AG20443 (cell line): ENCODE measurements around the gene DNHD1.
"Not testable (repeated sequence)": the region's sequence is repeated elsewhere in the genome, so short reads cannot be mapped to it uniquely, and the experiment has no call there.

Source experiments
- DNase-seq: peaks from one replicate; pipeline ENCODE4 v3.0.0; 2012; ENCODE audit warnings: low spot score, mixed read lengths

DNHD1 gene

DNA sequence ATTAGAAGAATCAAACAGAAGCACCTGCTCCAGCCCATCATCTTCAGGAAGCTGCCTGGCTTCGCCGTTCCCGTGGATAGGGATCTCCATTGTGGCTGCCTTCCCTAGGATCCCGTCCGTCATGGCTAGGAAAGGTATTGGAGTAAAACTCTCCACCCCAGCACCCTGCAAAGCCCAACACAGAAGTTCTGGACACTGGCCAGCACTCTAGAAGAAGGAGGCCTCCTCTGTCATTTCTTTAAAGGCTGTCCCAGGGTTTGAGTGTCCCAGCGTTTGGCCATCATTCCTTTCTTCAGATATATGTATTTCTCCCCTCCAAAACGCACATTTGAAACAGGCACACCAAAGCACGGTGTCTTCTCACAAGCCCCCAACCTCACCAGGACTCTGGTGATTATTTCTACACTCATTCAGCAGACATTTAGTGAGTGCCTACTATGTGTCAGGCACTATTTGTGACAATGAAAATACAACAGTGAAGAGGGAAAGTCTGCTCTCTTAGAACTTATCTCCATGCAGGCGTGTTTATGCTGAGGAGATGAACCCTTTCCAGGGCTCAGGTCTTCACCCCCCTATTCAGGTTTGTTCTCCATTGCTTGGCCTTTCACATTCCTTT is 16.7 kb upstream of the DNHD1 start:
- DNase-seq = no peak

DNA sequence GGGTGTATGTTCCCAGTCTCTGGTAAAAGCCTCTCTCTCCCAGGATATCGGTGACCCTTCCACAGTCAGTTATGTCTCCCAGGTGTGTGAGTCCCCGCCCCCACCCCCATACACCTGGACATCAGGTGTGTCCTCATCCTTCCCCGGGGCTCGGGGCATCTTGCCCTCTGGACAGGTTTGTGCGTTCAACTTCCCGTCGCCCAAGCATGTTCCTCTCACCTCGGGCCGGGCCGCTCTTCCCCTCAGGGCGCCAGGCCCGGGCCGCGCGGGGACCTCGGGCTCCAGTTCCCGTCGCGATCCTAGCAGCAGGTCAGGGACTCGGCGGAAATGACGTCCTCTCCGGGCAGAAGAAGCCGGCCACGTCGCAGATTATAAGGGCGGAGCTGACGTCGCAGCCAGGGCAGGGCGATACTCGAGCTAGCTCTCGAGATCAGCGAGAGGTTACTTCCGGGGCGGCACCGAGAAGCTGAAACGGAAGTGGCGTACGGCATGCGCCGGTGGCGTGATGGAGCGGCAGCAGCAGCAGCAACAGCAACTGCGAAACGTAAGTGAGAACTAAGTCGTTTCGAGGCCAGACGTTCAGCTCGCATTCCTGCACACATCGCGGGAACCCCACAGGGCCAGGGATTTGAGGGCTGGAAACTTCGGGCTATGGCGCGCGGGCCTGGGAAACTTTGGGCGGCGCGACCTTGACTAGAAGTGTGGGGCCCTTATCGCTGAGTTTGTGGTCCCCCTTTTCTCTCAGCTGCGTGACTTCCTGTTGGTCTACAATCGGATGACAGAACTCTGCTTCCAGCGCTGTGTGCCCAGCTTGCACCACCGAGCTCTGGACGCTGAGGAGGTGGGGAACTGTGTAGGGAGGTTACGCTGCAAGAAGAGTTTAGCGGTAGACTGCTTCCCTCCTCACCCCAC is 15.8 kb upstream of the DNHD1 start, which contains the start of the genes ARFIP2 and TIMM10B:
Gene ARFIP2 (minus strand): TSS at position 320 of the 912 bp plus-strand sequence. CDS start 910 bp downstream, outside the sequence.
Gene TIMM10B (plus strand): TSS at position 490 of the 912 bp plus-strand sequence. CDS start 16 bp downstream, at position 506.
- DNase-seq = peak; percentile 99

DNA sequence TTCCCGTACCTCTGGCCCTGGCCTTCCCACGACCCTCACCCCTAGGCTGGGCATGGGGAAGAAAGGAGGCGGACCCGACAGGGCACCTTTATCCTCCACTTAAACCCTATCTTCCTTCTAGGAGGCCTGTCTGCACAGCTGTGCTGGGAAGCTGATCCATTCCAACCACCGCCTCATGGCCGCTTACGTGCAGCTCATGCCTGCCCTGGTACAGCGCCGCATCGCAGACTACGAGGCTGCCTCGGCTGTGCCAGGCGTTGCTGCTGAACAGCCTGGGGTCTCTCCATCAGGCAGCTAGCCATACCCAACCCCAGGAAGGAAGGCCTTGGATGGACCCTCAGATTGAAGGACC is 15.2 kb upstream of the DNHD1 start:
- no peak for DNase-seq

DNA sequence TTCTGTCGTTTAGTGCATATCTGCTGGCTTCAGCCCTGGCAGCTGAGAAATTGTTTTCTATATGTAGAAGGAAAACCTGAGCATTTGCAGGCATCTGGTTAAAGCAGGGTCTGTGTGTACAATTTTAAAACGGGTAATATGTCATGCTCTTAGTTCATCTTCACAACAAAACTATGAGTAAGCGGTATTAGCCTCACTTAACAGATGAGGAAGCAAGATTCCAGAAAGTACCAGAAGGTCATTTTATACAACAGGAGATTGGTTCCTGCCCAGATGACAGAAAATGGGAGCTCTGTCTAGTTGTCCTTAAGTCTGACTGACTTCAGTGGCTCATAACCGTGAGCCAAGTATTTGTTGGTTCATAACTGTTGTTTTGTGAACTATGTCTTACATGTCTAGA is 14.6 kb upstream of the DNHD1 start:
- DNase-seq = no peak

DNA sequence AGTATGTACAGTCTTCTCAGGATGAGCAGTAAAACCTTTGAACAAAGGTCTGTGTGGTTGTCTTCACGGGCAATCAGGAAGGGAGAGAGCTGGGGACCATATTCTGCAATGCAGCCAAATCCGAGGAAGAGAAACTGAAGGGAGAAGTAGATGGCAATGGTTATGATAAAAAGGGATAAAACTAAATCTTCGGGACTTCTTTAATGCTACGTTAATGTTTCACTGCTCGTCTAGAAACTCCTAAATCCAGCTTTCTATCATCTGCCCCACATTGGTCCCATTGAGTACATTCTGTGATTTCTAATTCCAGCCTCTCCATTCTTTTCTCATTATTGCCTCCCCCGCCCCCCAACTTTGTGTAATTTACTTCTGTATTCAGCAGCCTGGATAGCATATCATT is 14.1 kb upstream of the DNHD1 start:
- DNase-seq = no peak

DNA sequence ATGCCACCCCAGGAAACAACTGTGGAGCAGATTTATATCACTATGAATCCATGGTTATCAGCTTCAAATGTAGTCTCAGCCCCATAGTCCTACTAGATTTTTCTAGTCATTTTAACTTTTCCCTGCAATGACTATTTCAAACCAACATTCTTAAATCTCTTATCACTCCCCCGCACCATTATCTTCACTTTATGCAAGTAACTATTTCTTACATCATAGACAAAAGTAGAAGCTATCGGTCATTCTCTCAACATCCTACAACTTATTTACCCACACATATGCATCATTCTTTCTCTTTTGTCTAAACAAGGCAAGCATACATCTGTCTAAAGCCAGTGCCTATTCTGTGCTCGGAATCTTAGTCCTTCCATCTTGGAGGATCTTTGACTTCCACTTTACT is 11.4 kb upstream of the DNHD1 start:
- no peak for DNase-seq

DNA sequence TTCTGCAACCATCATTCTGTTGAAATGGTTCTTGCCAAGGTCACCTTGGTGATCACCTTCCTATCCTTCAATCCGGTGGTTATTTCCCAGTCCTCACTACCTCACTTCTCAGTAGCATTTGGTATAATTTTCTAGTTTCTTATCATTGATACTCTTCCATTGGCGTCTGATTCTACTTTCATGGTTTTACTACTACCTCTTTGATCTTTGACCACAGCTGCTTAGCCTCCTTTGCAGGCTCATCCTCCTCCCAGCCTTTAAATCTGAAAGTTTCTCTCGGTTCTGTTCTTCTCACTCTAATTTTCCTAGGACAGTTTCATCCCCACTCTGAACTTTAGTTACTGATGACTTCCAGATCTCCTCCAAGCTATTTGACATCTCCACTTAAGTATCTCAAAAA is 10.8 kb upstream of the DNHD1 start:
- no peak for DNase-seq

DNA sequence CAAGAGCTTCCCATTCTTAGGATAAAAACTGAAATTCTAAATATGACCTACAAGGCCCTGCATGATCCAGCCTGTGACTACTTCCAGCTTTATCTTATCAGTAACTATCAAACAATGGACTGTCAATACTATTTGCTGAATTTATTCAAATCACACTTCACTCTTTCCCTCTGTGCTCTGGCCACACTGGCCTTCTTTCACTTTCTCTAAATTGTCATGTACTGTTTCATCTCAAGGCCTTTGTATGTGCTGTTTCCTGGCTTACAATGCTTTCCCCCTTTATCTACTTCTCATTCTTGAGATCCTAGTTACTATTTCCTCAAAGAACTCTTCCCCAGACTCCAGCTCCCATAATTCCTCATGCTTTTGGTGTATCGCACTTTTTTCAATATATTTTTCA is 10.1 kb upstream of the DNHD1 start:
- no peak for DNase-seq

DNA sequence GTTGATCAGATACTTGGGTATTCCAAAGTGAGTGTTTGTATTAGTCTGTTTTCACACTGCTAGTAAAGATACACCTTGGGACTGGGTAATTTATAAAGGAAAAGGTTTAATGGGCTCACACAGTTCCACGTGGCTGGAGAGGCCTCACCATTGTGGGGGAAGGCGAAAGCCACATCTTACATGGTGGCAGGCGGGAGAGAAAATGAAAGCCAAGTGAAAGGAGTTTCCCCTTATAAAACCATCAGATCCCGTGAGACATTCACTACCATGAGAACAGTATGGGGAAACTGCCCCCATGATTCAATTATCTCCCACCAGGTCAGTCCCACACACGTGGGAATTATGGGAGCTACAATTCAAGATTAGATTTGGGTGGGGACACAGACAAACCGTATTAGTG is 8.7 kb upstream of the DNHD1 start:
- DNase-seq = no peak

DNA sequence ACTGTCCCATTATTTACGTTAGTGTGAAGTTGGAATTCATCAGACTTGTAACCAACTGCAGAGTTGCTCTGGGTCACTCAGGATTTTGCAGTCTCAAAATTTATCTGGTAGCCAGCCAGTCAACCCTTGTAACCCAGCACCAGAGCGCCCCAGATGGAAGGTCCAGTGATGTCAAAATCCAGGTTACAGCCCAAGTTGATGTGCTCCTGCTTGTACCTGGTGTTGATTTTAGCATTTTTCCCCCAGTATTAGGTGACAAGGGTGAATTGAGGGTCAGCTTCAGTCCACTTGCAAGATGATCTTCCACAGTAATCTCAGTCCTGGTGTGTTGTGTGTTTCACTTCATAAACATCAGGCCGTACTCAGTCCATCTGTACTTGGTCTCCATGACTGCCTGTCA is 8.3 kb upstream of the DNHD1 start:
- no peak for DNase-seq

DNA sequence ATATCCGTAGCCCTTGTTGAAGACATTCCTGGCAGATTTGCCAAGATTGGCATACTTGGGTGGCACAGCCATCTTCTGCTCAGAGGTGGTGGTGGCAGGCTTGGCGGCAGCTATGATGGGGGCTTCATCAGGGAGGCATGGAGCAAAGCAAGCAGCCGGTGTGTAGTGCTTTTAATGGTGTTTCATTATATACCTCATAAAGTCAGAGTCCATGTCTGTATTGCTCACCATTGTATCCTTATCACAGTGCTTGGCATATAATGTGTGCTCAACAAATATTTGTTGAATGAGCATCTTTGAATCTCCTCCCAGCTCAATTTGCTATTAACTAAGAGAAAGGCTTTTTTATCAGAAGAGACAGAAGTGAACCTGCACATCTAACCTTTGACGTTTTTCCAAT is 7.8 kb upstream of the DNHD1 start:
- DNase-seq = no peak

DNA sequence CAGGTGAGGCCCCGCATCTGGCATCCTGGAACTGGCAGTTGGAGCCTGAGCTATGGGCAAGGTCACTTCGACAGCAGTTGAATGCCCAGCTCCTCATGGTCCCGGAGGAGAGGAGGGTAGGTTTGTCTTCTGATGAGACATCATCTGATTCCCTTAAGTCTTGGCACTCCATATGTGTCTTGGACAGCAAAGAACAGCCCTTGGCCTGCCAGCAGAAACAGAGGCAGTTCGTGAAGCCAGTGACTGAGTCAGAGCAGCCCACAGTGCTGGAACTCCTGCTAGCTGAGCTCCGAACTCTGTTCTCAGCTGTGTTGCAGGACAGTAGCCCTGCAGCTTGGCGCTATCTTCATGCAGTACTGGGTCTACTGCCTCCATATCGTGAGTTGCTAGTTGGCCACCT is 1.0 kb downstream of the DNHD1 start:
- DNase-seq = peak; percentile 86

DNA sequence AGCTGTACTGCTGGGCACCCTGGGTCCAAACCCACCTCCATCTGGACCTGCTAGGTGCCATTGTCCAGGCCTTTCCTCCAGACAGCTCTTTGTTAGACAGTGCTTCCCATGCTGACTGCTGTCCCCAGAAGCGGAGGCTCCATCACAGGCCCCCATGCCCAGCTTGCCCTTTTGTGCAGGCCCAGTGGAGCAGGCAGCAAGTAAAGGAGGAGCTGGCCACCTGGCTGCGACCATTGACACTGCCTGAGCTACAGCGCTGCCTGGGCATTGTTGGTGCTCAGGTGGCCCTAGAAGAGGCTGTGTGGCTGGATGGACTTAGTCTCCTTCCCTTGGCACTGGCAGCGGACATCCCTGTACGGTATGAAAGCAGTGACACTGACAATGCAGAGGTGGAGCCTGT is 1.5 kb downstream of the DNHD1 start:
- DNase-seq = no peak

DNA sequence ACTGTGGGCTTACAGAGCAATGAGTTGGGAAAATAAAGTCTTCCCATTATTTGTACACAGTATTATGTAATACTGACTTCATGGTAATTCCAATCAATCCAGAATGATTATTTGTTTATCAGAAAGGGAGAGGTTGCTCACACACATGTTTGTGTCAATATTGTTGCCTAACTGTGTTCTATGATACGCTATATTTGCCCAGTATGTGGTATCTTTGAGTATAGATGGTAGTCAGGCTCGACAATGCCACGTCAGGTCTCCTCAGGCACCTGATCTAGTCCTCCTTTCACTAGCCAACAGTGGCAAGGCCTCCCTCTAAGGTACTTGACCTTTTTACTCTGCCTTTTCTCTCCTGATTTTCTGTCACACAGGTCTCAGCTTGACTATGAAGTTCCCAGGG is 5.3 kb downstream of the DNHD1 start:
- DNase-seq = no peak

DNA sequence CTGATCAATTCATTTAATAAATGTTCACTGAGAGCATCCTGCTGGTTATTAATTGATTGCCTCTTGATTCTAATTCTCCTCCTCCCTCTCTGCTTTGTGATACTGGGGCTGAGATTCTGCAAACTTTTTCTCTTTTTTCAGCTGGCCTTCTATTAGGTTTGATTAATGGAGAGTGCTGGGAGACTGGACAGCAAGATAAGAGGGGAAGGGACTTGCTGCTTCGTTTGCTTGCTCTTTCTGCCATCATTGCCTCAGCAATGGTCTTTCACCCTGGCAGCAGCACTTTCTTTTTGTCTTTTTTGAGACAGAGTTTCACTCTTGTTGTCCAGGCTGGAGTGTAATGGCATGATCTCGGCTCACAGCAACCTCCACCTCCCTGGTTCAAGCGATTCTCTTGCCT is 7.1 kb downstream of the DNHD1 start:
- DNase-seq = no peak

DNA sequence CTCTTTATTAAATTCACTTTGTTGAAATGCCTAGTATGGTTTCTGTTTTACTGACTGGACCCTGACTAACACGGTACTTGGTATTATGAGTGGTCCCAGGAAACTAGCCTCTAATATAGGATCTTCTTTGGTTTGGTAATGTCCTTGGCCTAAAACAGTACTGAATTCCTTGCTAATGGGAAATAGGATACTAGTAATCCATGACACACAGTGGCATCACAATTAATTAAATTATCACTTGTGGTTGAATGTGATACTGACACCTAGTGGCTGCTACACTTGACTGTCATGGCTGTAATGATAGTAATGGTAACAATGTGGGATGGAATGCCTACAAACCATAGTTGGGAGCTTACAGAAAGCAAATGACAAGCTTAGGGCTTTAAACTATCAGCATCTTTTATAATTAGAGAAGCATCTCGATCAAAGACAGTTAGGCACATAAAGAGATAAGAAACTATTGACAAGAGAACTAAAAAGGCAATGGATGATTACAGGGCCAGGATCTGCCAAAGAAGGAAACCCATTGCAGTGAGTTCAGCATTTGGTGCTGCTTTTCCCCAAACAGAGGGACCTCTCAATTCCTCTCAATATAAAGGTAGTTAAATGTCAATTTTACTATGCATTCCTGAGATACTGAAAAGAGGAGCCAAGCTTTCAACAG is 8.6 kb downstream of the DNHD1 start:
- peak; percentile 65 for DNase-seq

DNA sequence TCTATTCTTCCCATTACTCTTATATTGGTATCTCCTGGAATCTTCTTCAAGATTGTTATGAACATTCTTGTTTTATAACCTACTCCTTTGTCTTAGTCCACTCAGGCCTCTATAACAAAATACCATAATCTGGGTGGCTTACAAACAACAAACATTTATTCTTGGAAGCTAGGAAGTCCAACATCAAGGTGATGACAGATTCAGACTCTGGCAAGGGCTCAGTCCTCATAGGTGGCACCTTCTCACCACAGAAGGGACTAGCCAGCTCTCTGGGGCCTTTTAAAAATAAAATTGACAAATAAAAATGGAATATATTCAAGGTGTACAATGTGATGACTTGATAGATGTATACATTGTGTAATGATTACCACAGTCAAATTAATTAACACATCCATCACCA is 19.8 kb downstream of the DNHD1 start:
- no peak for DNase-seq

DNA sequence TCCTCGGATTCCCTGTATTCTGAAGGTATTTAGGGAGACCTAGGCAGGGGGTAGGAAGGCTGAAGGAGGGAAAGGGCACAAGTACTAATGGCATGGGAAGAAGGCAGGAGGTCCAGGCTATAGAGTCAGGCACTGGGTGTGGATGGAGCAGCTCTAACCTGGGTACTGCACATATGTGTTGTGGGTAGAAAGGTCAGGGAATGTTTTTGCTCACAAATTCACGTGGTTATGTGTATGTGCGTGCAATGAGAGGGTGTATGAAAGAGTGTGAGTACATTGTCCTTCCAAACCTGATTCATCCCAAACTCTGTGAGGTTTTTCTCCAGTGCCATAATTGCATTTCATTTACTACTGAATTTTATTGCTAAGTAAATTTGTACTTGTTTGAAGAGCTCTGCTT is 23.2 kb downstream of the DNHD1 start:
- no peak for DNase-seq

DNA sequence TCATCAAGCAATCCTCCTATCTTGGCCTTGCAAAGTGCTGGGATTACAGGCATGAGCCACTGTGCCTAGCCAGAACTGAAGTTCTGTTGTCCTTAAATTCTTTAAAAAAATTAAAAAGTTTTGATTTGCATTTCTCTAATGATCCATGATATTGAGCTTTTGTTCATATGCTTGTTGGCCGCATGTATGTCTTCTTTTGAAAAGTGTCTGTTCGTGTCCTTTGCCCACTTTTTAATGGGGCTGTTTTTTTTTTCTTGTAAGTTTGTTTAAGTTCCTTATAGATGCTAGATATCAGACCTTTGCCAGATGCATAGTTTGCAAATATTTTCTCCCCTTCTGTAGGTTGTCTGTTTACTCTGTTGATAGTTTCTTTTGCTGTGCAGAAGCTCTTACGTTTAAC is 24.9 kb downstream of the DNHD1 start:
- not testable (repeated sequence) for DNase-seq

DNA sequence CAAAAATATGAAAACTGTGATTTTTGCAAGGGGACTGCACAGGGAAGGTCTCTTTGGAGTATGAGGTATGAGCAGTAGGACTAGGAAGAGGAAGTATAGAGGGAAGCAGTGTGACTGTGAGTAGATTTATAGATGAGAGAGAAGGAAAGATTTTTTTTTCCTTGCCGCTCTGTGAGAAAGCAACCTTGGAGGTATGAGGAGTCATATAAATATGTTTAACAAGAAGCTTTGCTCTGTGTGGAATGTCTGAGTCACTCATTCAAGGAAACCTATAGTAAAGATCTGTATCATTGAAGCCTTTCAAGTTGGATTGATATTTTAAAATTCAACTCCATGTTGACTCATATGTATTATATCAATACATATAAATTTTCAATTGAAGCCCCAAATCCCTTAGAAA is 26.2 kb downstream of the DNHD1 start:
- DNase-seq = no peak

DNA sequence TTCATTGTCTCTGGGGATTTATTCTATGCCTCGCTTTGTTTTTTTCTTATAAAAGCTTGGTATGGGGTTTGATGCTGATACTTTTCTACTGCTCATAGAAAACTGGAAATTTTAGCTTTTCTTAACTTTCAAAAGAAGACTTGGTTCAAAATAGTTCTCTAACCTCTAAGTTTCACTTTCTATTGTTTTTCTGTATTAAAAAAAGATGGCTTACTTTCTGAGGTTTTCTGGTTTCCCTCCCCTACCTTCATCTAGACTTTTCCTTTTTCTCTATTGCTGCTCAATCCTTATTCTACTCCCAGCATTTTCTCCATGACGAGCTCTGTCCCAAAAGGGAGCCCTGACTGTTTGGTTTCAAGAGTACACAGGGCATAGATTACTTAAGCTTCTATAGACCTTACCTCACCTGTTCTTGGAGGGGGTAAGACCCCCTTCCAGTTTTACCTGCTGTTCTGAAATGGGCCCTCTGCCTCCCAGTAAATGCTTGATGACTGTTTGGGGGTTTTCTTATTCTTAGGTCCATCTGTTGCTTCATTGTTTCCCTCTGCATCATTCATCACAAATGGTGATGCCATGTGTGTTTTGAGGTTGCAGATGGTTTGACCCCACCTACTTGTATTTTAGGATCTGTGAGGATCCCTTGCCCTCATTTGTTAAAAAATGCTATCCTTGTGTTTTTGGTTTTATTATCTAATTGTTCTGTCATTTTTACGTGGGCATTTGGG is 29.5 kb downstream of the DNHD1 start:
- DNase-seq = no peak

DNA sequence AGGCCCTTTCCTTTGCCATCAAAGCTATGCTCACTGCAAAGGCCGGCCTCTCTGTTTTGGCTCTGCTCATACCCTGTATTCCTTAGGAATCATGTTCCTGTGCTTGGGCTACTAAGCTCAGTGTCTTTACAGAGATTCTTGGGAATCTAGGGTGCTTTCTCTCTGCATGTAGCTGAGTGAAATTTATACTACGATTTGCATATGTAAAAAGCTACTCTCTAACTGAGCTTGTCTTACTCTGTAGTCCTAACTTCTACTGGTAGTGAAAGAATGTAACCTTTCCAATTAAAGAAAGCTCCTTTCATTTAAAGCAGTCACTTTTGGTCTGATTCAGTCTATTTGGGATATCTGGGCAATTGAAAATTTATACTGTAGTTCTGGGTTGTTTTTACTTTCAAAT is 32.2 kb downstream of the DNHD1 start:
- no peak for DNase-seq
